Kidney epithelial cell (primary cell): ENCODE data around the gene PKP1. TPM values are rescaled to one million over a fixed set of nuclear protein-coding genes. Genes with fewer than 3 reads are reported as not detected.

Experiments
- DNase-seq: peaks from one replicate; pipeline ENCODE4 v3.0.0-alpha.2; 2010; ENCODE audit warnings: low read depth
- H3K27me3 ChIP-seq: 2 replicates; pipeline ENCODE4 v1.6.0; 2011; ENCODE audit warnings: low read length; ENCODE audit not compliant: control insufficient read depth, insufficient read depth
- H3K36me3 ChIP-seq: 2 replicates; pipeline ENCODE4 v1.5.1; 2011; ENCODE audit warnings: low read length; ENCODE audit not compliant: control insufficient read depth, insufficient read depth
- H3K4me3 ChIP-seq: 2 replicates; pipeline ENCODE4 v1.5.1; 2011; ENCODE audit warnings: low read depth, mild to moderate bottlenecking, control low read depth, low read length
- total RNA-seq: library from RNA; depleted of rRNA; stranded (reverse); fragments of >200 nt; gene quantifications from 2 replicates; pipeline ENCODE4 v1.2.3, GENCODE V29; 2015
- TF ChIP-seq, protein P1 (sequence below): IDR thresholded peaks from 2 replicates; pipeline ENCODE4 v1.5.1; 2011; ENCODE audit warnings: mild to moderate bottlenecking, moderate library complexity, low read length, control low read depth, inconsistent platforms; ENCODE audit not compliant: insufficient read depth, poor library complexity, severe bottlenecking

The PKP1 gene
- total RNA-seq, 1 donor from 2014 or later = 8.7 TPM

DNA sequence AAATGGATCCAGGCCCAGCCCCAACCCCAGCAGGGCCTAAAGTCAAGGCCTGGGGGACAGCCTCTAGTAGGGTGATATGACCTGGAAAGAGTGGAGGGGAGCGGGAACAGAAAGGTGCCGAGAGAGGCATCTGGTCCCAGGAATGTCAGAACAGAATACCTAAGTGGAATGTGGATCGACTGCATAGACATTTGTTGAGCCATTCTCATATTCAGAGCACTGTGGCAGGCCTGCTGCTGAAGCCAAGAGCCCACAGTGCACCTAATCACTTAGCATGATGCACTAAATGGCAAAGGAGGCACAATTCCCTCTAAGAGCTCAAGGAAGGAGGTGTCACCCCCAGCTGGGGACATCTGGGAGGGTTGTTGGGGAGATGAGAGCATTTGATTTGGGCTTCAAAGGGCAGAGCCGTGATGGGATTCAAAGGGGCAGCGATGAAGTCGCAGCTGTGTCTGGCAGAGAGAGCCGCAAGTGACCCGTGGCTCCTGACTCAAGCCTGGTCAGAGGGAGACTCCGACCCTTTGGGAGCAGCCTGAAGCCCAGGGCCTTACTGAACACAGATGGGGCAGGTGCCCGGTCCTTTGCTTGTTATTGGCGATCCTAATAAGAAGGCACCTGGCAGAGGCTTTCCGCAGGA is 8.6 kb upstream of the PKP1 start:
- H3K27me3 ChIP-seq = no peaks in the 10 kb centered on the region
- H3K36me3 ChIP-seq = no peaks in the 10 kb centered on the region
- TF ChIP-seq, protein P1, sequence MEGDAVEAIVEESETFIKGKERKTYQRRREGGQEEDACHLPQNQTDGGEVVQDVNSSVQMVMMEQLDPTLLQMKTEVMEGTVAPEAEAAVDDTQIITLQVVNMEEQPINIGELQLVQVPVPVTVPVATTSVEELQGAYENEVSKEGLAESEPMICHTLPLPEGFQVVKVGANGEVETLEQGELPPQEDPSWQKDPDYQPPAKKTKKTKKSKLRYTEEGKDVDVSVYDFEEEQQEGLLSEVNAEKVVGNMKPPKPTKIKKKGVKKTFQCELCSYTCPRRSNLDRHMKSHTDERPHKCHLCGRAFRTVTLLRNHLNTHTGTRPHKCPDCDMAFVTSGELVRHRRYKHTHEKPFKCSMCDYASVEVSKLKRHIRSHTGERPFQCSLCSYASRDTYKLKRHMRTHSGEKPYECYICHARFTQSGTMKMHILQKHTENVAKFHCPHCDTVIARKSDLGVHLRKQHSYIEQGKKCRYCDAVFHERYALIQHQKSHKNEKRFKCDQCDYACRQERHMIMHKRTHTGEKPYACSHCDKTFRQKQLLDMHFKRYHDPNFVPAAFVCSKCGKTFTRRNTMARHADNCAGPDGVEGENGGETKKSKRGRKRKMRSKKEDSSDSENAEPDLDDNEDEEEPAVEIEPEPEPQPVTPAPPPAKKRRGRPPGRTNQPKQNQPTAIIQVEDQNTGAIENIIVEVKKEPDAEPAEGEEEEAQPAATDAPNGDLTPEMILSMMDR = no peak
- H3K4me3 ChIP-seq = no peak overlapping the region
- DNase-seq = no peak

DNA sequence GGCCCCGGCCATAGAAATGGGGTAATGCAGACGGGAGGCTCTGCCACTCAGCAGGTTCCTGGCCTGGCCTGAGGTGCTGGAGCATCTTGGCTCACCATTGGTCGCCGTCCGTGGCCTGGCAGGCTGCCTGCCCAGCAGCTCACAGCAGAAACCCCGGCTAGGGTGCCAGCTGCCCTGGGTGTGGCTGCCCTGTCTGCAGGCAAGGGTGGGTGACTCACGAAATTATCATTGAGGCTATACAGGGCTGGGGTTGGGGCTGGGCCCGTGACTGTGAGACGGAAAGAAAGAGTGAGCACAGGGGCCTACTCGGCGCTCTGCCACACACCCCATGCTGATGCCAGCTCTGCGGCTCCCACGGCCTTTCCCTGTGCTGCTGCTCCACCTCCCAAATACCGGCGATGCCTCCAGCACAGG is 8.0 kb upstream of the PKP1 start:
- Histone ChIP-seq H3K36me3 (no peaks in the 10 kb centered on the region), H3K4me3 (no peak overlapping the region), H3K27me3 (no peaks in the 10 kb centered on the region)
- peak; percentile 74 for DNase-seq
- TF ChIP-seq, protein P1 = no peak

DNA sequence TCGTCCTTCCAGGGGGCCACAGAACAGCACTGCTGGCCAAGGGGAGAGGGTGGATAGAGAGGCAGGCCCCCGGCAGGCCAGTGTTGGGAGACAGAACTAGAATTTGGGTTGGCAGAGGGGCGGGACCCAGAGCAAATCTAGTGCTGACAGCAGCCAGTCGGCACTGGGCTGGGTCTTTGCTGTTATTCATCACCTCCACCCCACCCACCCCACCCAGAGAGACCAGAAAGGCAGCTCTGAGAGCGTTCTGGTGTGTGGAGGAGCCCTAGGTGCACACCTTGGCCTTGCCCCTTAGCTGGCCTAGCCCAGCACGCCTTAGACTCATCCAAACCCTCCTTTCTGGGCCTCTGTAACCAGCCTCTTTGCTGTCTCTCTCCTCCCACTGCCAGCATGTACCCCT is 6.4 kb upstream of the PKP1 start:
- TF ChIP-seq, protein P1 = no peak
- Histone ChIP-seq H3K36me3 (no peaks in the 10 kb centered on the region), H3K27me3 (no peaks in the 10 kb centered on the region), H3K4me3 (no peak overlapping the region)
- DNase-seq = no peak

DNA sequence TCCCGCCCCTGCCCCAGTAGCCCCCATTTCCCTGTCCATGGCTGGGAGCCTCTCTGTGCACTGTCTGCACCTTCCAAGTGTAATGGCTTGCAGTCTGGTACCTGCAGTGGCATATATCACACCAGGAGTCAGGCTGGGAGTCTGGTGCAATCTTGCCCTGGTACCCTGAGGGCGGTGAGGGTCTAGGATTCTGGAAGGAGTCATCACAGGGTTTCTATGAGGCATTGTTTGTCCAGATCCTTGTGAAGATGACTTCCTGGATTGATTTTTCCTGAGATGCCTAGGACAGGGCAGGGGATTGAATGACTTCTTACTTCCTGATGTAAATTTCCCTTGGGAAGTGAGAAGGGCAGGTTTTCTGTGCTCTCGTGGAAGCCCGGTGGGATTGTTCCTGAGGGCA is 5.9 kb upstream of the PKP1 start:
- TF ChIP-seq, protein P1 = no peak
- Histone ChIP-seq H3K36me3 (no peaks in the 10 kb centered on the region), H3K27me3 (no peaks in the 10 kb centered on the region), H3K4me3 (no peak overlapping the region)
- DNase-seq = no peak

DNA sequence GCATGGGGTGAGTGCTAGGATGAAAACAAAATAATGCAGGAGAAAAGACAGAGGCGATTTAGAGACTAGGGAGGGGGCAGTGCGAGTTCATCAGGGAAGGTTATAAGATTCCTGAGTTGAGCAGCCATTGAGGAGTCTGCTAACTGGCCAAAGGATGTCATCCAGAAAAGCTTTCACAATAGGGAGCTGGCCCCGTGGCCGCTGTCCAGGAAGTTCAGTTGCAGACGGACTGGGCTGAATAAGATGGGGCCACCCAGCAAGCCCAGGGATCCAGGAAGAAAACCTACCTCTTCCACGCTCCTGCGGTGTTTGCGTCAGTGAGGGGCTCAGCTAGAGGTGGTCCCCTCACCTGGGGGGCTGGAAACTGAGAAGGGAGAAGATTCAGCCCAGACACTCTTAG is 4.0 kb upstream of the PKP1 start:
- Histone ChIP-seq H3K27me3 (peaks cover 13% of the 10 kb centered on the region), H3K4me3 (no peak overlapping the region), H3K36me3 (no peaks in the 10 kb centered on the region)
- DNase-seq = no peak
- TF ChIP-seq, protein P1 = no peak

DNA sequence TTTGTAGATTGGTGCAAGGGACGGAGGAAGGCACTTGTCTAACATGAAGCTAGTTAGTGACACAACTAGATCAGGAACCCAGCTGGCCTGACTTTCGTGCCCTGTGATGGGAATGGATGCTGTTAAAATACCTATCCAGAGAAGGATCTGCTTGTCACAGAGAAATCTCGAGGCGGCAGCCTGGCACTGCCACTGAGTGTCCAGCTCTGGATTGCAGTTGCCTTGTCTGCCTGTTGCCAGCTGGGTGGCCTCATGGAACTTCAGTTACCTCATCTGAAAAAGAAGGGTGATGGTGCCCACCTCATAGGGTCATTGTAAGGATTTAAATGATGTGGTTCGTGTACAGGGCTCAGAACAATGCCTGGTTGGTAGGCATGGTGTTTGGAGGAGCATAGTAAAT is 2.4 kb upstream of the PKP1 start:
- Histone ChIP-seq H3K36me3 (no peaks in the 10 kb centered on the region), H3K4me3 (no peak overlapping the region), H3K27me3 (peaks cover 13% of the 10 kb centered on the region)
- DNase-seq = no peak
- TF ChIP-seq, protein P1 = no peak
